ENCODE measurements around the gene ZBP1. TPM values are rescaled to one million over a fixed set of nuclear protein-coding genes. Genes with fewer than 3 reads are reported as not detected.

Gene ZBP1
- polyA plus RNA-seq, 1 experiment = not detected

DNA sequence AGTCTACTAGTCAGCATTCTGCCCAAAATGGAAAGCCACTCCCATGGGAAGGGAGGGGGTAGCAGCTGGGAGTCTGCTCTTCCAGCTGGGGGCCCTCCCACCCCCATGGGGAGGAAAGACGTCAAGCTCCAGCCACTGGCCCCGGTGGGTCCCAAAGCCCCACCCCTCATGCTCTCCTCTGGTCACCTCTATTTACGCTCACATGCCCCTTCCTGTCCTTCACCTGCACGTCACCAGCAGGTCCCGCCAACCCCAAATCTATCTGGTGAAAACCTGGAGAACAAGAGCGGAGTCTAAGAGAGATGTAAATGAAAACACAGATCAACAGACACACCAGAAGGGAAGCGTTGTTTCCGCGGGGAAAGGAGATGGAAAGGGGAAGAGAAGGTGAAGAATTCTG lies 30.0 kb upstream of the ZBP1 start:
- DNase-seq (ENCODE audit: low read depth, low spot score) = no peak
- no peaks in the 10 kb centered on the region; the same call in none of the 2 replicates for H3K9me3 ChIP-seq (ENCODE audit: control insufficient read depth, insufficient read depth, low read length)
- ChIA-PET CTCF (no interaction called here), POLR2A (interaction anchor here (0.5 kb wide), 1 partner anchor 59 kb away, joined by 3 read pairs; the partner anchor contains the start of gene PMEPA1)
- H3K4me3 ChIP-seq (ENCODE audit: low read depth, low read length) = no peak overlapping the region
- TF ChIP-seq, protein P1, sequence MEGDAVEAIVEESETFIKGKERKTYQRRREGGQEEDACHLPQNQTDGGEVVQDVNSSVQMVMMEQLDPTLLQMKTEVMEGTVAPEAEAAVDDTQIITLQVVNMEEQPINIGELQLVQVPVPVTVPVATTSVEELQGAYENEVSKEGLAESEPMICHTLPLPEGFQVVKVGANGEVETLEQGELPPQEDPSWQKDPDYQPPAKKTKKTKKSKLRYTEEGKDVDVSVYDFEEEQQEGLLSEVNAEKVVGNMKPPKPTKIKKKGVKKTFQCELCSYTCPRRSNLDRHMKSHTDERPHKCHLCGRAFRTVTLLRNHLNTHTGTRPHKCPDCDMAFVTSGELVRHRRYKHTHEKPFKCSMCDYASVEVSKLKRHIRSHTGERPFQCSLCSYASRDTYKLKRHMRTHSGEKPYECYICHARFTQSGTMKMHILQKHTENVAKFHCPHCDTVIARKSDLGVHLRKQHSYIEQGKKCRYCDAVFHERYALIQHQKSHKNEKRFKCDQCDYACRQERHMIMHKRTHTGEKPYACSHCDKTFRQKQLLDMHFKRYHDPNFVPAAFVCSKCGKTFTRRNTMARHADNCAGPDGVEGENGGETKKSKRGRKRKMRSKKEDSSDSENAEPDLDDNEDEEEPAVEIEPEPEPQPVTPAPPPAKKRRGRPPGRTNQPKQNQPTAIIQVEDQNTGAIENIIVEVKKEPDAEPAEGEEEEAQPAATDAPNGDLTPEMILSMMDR (IDR thresholded peaks at IDR 0.05; ENCODE audit: low read depth, low read length) = no peak
- no peaks in the 10 kb centered on the region for H3K27me3 ChIP-seq (ENCODE audit: control insufficient read depth, insufficient read depth, low read length)
- H3K27ac ChIP-seq (ENCODE audit: low read depth, low read length) = no peak overlapping the region

DNA sequence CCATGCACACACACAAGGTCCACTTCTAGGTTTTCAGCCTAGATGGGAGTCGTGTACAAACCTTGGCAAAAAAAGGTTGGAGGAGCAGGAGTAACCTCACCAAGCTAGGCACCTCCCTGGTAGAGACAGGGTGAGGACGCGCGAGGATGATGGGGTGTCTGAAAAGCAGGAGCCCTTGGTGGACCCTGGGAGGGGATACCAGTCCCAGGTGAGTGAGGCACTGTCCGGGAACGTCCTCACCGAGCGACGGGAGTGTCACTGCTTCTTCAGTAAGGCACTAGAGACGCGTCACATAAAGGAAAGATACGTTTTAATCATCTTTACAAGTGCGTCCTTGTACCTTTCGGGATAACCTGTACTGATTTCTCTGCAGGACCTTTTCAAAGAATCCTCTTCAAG lies 29.4 kb upstream of the ZBP1 start:
- DNase-seq (ENCODE audit: low read depth, low spot score) = no peak
- no peak overlapping the region for H3K27ac ChIP-seq (ENCODE audit: low read depth, low read length)
- ChIA-PET CTCF (no interaction called here), POLR2A (no interaction called here)
- no peaks in the 10 kb centered on the region for H3K27me3 ChIP-seq (ENCODE audit: control insufficient read depth, insufficient read depth, low read length)
- H3K9me3 ChIP-seq (ENCODE audit: control insufficient read depth, insufficient read depth, low read length) = no peaks in the 10 kb centered on the region; the same call in none of the 2 replicates
- no peak overlapping the region for H3K4me3 ChIP-seq (ENCODE audit: low read depth, low read length)
- TF ChIP-seq, protein P1 (IDR thresholded peaks at IDR 0.05; ENCODE audit: low read depth, low read length) = no peak

DNA sequence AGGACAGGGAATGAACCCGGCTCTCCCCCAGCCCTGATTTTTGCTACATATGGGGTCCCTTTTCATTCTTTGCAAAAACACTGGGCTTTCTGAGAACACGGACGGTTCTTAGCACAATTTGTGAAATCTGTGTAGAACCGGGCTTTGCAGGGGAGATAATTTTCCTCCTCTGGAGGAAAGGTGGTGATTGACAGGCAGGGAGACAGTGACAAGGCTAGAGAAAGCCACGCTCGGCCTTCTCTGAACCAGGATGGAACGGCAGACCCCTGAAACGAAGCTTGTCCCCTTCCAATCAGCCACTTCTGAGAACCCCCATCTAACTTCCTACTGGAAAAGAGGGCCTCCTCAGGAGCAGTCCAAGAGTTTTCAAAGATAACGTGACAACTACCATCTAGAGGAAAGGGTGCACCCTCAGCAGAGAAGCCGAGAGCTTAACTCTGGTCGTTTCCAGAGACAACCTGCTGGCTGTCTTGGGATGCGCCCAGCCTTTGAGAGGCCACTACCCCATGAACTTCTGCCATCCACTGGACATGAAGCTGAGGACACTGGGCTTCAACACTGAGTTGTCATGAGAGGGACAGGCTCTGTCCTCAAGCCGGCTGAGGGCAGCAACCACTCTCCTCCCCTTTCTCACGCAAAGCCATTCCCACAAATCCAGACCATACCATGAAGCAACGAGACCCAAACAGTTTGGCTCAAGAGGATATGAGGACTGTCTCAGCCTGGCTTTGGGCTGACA lies 28.8 kb upstream of the ZBP1 start:
- Histone ChIP-seq H3K9me3 (ENCODE audit: control insufficient read depth, insufficient read depth, low read length) (no peaks in the 10 kb centered on the region; the same call in none of the 2 replicates), H3K4me3 (ENCODE audit: low read depth, low read length) (no peak overlapping the region), H3K27ac (ENCODE audit: low read depth, low read length) (no peak overlapping the region), H3K27me3 (ENCODE audit: control insufficient read depth, insufficient read depth, low read length) (no peaks in the 10 kb centered on the region)
- no peak for DNase-seq (ENCODE audit: low read depth, low spot score)
- TF ChIP-seq, protein P1 (IDR thresholded peaks at IDR 0.05; ENCODE audit: low read depth, low read length) = no peak
- ChIA-PET POLR2A (no interaction called here), CTCF (no interaction called here)

- Histone ChIP-seq H3K4me3 (ENCODE audit: low read depth, low read length) (no peak overlapping the region), H3K9me3 (ENCODE audit: control insufficient read depth, insufficient read depth, low read length) (no peaks in the 10 kb centered on the region; the same call in 1 of the 2 replicates), H3K27me3 (ENCODE audit: control insufficient read depth, insufficient read depth, low read length) (no peaks in the 10 kb centered on the region), H3K27ac (ENCODE audit: low read depth, low read length) (no peak overlapping the region)
- ChIA-PET CTCF (no interaction called here), POLR2A (no interaction called here)
- TF ChIP-seq, protein P1 (IDR thresholded peaks at IDR 0.05; ENCODE audit: low read depth, low read length) = no peak
- DNase-seq (ENCODE audit: low read depth, low spot score) = no peak
Observed at GRCh38 chr20:57647933-57648785, 27.9 kb upstream of the ZBP1 start.

Measured in AG04450 (cell line).